ENCODE data around the gene GRIN3B. TPM values are rescaled to one million over a fixed set of nuclear protein-coding genes. Genes with fewer than 3 reads are reported as not detected.

Gene GRIN3B
- total and polyA plus RNA-seq, 9 of the 15 experiments (the other 6 are each of a cell fraction or from before 2014, with no cell fraction given): 0.06 to 0.95 (median 0.19) TPM; not detected in 6

GRCh38 chr19:980133-980998 lies 19.9 kb upstream of the GRIN3B start (continued):
- TF ChIP-seq CC2D1A (IDR thresholded peaks at IDR 0.05) (no peak), ELF1 (tag; IDR thresholded peaks at IDR 0.05) (no peak), FOXJ2 (tag; IDR thresholded peaks at IDR 0.05) (no peak), ZBED1 (IDR thresholded peaks at IDR 0.05) (no peak), ZNF165 (CRISPR knock-in tag; IDR thresholded peaks at IDR 0.05; ENCODE audit: borderline replicate concordance) (no peak), CEBPG (CRISPR knock-in tag; IDR thresholded peaks at IDR 0.05) (peak; percentile 38; the same call in 1 of the 2 replicates), CEBPG (tag; conservative IDR thresholded peaks at IDR 0.05 in 1 of 2, IDR thresholded peaks at IDR 0.05 in 1 of 2) (no peak), ZNF561 (CRISPR knock-in tag; conservative IDR thresholded peaks at IDR 0.05) (no peak), ZNF224 (CRISPR knock-in tag; IDR thresholded peaks at IDR 0.05) (no peak), CHCHD3 (CRISPR knock-in tag; IDR thresholded peaks at IDR 0.05) (no peak), HNRNPK (IDR thresholded peaks at IDR 0.05; ENCODE audit: low read depth, low read length, poor library complexity, severe bottlenecking) (no peak), BRF2 (IDR thresholded peaks at IDR 0.05; ENCODE audit: borderline replicate concordance, insufficient read depth, insufficient read length) (no peak), BCOR (IDR thresholded peaks at IDR 0.05) (peak; percentile 97), ZNF589 (CRISPR knock-in tag; IDR thresholded peaks at IDR 0.05; ENCODE audit: low read depth) (peak; percentile 80), ZBTB1 (CRISPR knock-in tag; IDR thresholded peaks at IDR 0.05; ENCODE audit: borderline replicate concordance, low read depth) (0 out of 2 replicates have a peak, but pooled peaks have one; percentile 21), SMAD3 (CRISPR knock-in tag; conservative IDR thresholded peaks at IDR 0.05) (no peak), STAT6 (CRISPR knock-in tag; IDR thresholded peaks at IDR 0.05) (no peak), NCOA2 (IDR thresholded peaks at IDR 0.05; ENCODE audit: partially characterized antibody in 2 of 2) (no peak), PTRF (tag; IDR thresholded peaks at IDR 0.05) (no peak), PHF20 (IDR thresholded peaks at IDR 0.05; ENCODE audit: partially characterized antibody) (no peak), ZNF12 (CRISPR knock-in tag; IDR thresholded peaks at IDR 0.05) (0 out of 2 replicates have a peak, but pooled peaks have one; percentile 7), XRCC5 (IDR thresholded peaks at IDR 0.05; ENCODE audit: low read depth, low read length) (peak; percentile 72; the same call in 1 of the 2 replicates), NUFIP1 (IDR thresholded peaks at IDR 0.05; ENCODE audit: partially characterized antibody) (no peak), ZNF583 (CRISPR knock-in tag; IDR thresholded peaks at IDR 0.05) (peak; percentile 88; the same call in 1 of the 2 replicates)

All from K562 (cell line).